NB4 (cell line): ENCODE measurements around the gene PER3.

Experiments
- POLR2A ChIP-seq: IDR thresholded peaks from 2 replicates; pipeline ENCODE4 v1.6.1; 2011; ENCODE audit warnings: mild to moderate bottlenecking; ENCODE audit not compliant: insufficient read length; ENCODE audit errors: extremely low read depth
- TF ChIP-seq, protein P1 (sequence below): IDR thresholded peaks from one replicate; pipeline ENCODE4 v1.5.1; 2012; ENCODE audit warnings: low read depth, low read length
- TF ChIP-seq, protein P2 (sequence below): IDR thresholded peaks from 2 replicates; pipeline ENCODE4 v1.6.1; 2011; ENCODE audit warnings: low read depth, low read length

DNA sequence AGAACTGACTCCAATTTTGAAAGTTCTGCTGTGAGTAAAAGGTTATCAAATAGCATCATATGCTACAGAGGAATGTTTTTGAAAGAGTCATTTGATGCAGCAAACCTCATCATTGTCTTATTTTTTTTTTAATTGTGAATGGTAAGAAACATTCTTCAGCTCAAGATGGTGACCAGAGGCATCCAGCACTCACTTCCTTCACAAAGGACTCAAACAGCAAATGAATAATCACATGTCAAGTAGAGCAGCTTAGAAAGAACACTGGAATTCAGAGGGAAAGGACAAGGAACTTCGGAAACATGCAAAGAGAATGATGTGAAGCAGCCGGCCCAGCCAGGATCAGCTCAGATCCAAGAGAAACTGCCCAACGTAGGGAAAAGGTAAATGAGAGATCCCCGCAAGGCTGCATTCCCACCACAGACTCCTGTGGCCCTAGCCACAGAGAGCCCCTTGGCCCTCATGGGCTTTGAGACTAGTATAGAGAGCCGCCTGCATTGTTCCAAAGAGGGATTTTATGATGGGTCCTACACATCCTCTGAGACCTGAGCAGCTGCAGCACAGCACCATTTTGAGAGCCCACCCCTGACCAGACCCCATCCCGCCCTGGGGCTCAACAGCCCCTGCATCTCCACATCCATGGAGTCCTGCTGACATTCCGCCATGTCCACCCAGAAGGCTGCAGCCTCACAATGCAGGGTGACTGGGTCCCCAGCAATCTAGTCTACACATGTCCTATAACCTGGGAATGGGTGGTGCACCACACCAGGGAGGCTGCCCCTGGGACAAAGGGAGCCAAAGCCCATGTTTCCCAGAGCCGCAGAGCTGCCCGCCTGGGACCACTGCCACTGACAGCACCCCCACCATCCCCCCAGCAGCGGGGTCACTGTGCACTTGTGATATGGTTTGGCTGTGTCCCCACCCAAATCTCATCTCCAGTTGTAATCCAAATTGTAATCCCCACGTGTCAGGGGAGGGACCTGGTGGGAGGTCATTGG lies 90.0 kb downstream of the PER3 start:
- TF ChIP-seq, protein P1, sequence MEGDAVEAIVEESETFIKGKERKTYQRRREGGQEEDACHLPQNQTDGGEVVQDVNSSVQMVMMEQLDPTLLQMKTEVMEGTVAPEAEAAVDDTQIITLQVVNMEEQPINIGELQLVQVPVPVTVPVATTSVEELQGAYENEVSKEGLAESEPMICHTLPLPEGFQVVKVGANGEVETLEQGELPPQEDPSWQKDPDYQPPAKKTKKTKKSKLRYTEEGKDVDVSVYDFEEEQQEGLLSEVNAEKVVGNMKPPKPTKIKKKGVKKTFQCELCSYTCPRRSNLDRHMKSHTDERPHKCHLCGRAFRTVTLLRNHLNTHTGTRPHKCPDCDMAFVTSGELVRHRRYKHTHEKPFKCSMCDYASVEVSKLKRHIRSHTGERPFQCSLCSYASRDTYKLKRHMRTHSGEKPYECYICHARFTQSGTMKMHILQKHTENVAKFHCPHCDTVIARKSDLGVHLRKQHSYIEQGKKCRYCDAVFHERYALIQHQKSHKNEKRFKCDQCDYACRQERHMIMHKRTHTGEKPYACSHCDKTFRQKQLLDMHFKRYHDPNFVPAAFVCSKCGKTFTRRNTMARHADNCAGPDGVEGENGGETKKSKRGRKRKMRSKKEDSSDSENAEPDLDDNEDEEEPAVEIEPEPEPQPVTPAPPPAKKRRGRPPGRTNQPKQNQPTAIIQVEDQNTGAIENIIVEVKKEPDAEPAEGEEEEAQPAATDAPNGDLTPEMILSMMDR, result no peak
- no peak for TF ChIP-seq POLR2A
- TF ChIP-seq, protein P2, sequence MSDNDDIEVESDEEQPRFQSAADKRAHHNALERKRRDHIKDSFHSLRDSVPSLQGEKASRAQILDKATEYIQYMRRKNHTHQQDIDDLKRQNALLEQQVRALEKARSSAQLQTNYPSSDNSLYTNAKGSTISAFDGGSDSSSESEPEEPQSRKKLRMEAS, result no peak
